Right lung (tissue), 5 donors: ENCODE measurements around the gene HNRNPM. TPM values are rescaled to one million over a fixed set of nuclear protein-coding genes. Genes with fewer than 3 reads are reported as not detected.

Experiments
- DNase-seq, 2 donors: peaks; one replicate each; pipeline ENCODE4 v3.0.0-alpha.2; 2013
- polyA plus RNA-seq, 5 donors: library from polyadenylated mRNA; unstranded; fragments of 120-200 nt; gene quantifications; one replicate each; pipeline versions ENCODE4 v1.2.1 to v1.2.3, GENCODE V29; 2013; ENCODE audit warnings: inconsistent platforms in 1 of 5, low replicate concordance in 1 of 5; ENCODE audit not compliant: insufficient read length in 5 of 5, insufficient read depth in 1 of 5

Gene HNRNPM
- polyA plus RNA-seq, 5 donors, result 281 to 444 (median 337) TPM

GRCh38 chr19:8457827-8458226 lies 13.1 kb downstream of the HNRNPM start:
- DNase-seq, result no peak

GRCh38 chr19:8458380-8458779 lies 13.6 kb downstream of the HNRNPM start:
- no peak for DNase-seq

- DNase-seq, result no peak
Measured at GRCh38 chr19:8459095-8459494, 14.3 kb downstream of the HNRNPM start.

- no peak for DNase-seq
Measured at GRCh38 chr19:8459520-8460270, 14.9 kb downstream of the HNRNPM start.

- no peak for DNase-seq
Measured at GRCh38 chr19:8460516-8461298, 15.9 kb downstream of the HNRNPM start.

- no peak for DNase-seq
Measured at GRCh38 chr19:8461376-8461775, 16.6 kb downstream of the HNRNPM start.

- DNase-seq, result no peak
Measured at GRCh38 chr19:8461891-8462290, 17.1 kb downstream of the HNRNPM start.

GRCh38 chr19:8462571-8462970 lies 17.8 kb downstream of the HNRNPM start:
- DNase-seq, result no peak

GRCh38 chr19:8463365-8463764 lies 18.6 kb downstream of the HNRNPM start:
- peak in 1 of 2 donors; percentile 41 for DNase-seq

GRCh38 chr19:8466018-8466417 lies 21.2 kb downstream of the HNRNPM start:
- DNase-seq, result no peak

- DNase-seq, result no peak
Measured at GRCh38 chr19:8468124-8468523, 23.3 kb downstream of the HNRNPM start.

- no peak for DNase-seq
Measured at GRCh38 chr19:8468761-8469373, 24.1 kb downstream of the HNRNPM start.

GRCh38 chr19:8469613-8470368 lies 25.0 kb downstream of the HNRNPM start:
- DNase-seq, result no peak

- no peak for DNase-seq
Measured at GRCh38 chr19:8473648-8474476, 29.1 kb downstream of the HNRNPM start.

GRCh38 chr19:8475005-8475404 lies 30.2 kb downstream of the HNRNPM start:
- DNase-seq, result no peak

- DNase-seq, result no peak
Measured at GRCh38 chr19:8476524-8476923, 31.7 kb downstream of the HNRNPM start.

GRCh38 chr19:8477889-8478288 lies 33.1 kb downstream of the HNRNPM start:
- no peak for DNase-seq

- no peak for DNase-seq
Measured at GRCh38 chr19:8478598-8478997, 33.8 kb downstream of the HNRNPM start.

GRCh38 chr19:8481201-8481600 lies 36.4 kb downstream of the HNRNPM start:
- no peak for DNase-seq

GRCh38 chr19:8481616-8482015 lies 36.8 kb downstream of the HNRNPM start:
- no peak for DNase-seq

GRCh38 chr19:8482696-8483095 lies 37.9 kb downstream of the HNRNPM start:
- no peak for DNase-seq
